Neural cell (in vitro differentiated cells): ENCODE measurements around the gene SLC4A4.

Experiments
- CTCF ChIP-seq: fragments of 450-650 bp; IDR thresholded peaks from 2 replicates; pipeline ENCODE4 v1.5.1; 2014; ENCODE audit warnings: antibody characterized with exemption, mild to moderate bottlenecking, moderate library complexity; ENCODE audit not compliant: poor library complexity, severe bottlenecking
- EP300 ChIP-seq: fragments of 450-650 bp; conservative IDR thresholded peaks from 2 replicates; pipeline ENCODE4 v1.6.1; 2014; ENCODE audit warnings: antibody characterized with exemption, mild to moderate bottlenecking, moderate library complexity; ENCODE audit not compliant: poor library complexity, severe bottlenecking
- POLR2AphosphoS5 ChIP-seq: IDR thresholded peaks from 2 replicates; pipeline ENCODE4 v1.6.1; 2012
- RAD21 ChIP-seq: fragments of 450-650 bp; conservative IDR thresholded peaks from 2 replicates; pipeline ENCODE4 v1.6.1; 2014; ENCODE audit warnings: antibody characterized with exemption, mild to moderate bottlenecking, moderate library complexity
- TAF1 ChIP-seq: IDR thresholded peaks from 2 replicates; pipeline ENCODE4 v1.6.1; 2012; ENCODE audit warnings: low read depth
- TF ChIP-seq, protein P1 (sequence below): IDR thresholded peaks from 2 replicates; pipeline ENCODE4 v1.6.1; 2012; ENCODE audit warnings: borderline replicate concordance

DNA sequence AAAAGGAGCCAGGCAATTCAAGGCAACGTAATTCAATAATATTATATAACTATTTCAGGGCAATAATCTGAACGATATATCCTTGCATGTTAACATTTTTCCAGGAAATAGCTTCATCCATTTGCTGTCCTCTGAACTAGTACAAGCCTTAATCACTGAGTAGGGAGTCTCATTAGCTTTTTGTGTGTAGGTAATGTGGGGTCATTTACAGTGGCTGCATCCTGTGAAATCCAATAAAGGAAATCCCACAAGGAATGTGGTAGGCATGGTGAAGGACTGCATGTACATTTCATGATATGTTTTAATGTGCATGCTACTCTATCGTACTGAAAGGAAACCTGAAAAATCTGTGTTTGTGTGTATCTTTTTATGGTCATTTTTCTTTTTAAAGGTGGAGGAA is 103.5 kb downstream of the SLC4A4 start:
- no peak for TF ChIP-seq CTCF
- TF ChIP-seq, protein P1, sequence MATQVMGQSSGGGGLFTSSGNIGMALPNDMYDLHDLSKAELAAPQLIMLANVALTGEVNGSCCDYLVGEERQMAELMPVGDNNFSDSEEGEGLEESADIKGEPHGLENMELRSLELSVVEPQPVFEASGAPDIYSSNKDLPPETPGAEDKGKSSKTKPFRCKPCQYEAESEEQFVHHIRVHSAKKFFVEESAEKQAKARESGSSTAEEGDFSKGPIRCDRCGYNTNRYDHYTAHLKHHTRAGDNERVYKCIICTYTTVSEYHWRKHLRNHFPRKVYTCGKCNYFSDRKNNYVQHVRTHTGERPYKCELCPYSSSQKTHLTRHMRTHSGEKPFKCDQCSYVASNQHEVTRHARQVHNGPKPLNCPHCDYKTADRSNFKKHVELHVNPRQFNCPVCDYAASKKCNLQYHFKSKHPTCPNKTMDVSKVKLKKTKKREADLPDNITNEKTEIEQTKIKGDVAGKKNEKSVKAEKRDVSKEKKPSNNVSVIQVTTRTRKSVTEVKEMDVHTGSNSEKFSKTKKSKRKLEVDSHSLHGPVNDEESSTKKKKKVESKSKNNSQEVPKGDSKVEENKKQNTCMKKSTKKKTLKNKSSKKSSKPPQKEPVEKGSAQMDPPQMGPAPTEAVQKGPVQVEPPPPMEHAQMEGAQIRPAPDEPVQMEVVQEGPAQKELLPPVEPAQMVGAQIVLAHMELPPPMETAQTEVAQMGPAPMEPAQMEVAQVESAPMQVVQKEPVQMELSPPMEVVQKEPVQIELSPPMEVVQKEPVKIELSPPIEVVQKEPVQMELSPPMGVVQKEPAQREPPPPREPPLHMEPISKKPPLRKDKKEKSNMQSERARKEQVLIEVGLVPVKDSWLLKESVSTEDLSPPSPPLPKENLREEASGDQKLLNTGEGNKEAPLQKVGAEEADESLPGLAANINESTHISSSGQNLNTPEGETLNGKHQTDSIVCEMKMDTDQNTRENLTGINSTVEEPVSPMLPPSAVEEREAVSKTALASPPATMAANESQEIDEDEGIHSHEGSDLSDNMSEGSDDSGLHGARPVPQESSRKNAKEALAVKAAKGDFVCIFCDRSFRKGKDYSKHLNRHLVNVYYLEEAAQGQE = no peak
- TF ChIP-seq EP300 = no peak
- TF ChIP-seq POLR2AphosphoS5 = peak; percentile 20
- TF ChIP-seq RAD21 = no peak
- no peak for TF ChIP-seq TAF1
